GM12878 (cell line): ENCODE measurements around the gene AQP5. TPM values are rescaled to one million over a fixed set of nuclear protein-coding genes. Genes with fewer than 3 reads are reported as not detected.

Experiments
- ATAC-seq: fragments of 200-7000 bp; cut with Tn5 transposase; 3 replicates; pipeline ENCODE4 v1.9.1; 2020; ENCODE audit warnings: mild to moderate bottlenecking, moderate library complexity
- BruUV-seq: library from RNA; stranded (reverse); fragments of 400-500 nt; replicated peaks from 2 replicates; lab custom pipeline; 2021; lab: Mats Ljungman, UMichigan
- CTCF ChIA-PET: fragments of 300-600 bp; sonication (Branson Sonifier 250); formaldehyde crosslinking; extraction: SDS; loops from one replicate; lab custom pipeline; 2021; ENCODE audit warnings: inconsistent platforms; lab: Yijun Ruan, JAX
- POLR2A ChIA-PET: fragments of 350-600 bp; formaldehyde crosslinking; extraction: SDS; loops from one replicate; lab custom pipeline; 2021; ENCODE audit warnings: inconsistent platforms; lab: Charles Lee
- RAD21 ChIA-PET: fragments of 300-600 bp; sonication (Branson Sonifier 250); formaldehyde crosslinking; loops from one replicate; lab custom pipeline; 2023; ENCODE audit warnings: antibody characterized with exemption; ENCODE audit not compliant: unreplicated experiment; lab: Charles Lee
- SMC1A ChIA-PET: fragments of 300-600 bp; sonication (Branson Sonifier 250); formaldehyde crosslinking; loops from one replicate; lab custom pipeline; 2023; ENCODE audit not compliant: unreplicated experiment, uncharacterized antibody; lab: Charles Lee
- DNase-seq: peaks from one replicate; pipeline ENCODE4 v3.0.0-alpha.2; 2011; ENCODE audit warnings: low read depth, low spot score
- FAIRE-seq: peaks from 3 replicates; lab custom pipeline; 2011; peaks lifted over from hg19 to GRCh38; lab: Jason Lieb, UNC
- H2AFZ ChIP-seq: 2 replicates; pipeline ENCODE4 v1.6.0; 2011; ENCODE audit warnings: low read depth, low read length, control low read depth; ENCODE audit not compliant: control insufficient read depth
- H3K27ac ChIP-seq: 2 replicates; pipeline ENCODE4 v1.5.1; 2011; ENCODE audit warnings: control low read depth; ENCODE audit not compliant: control insufficient read depth, insufficient read depth
- H3K27me3 ChIP-seq, 2 experiments: replicated peaks in 1 of 2; 2 replicates each; pipeline versions ENCODE4 v1.6.0 to v1.6.1; 2011; ENCODE audit warnings: low read length in 1 of 2; ENCODE audit not compliant: control insufficient read depth in 2 of 2, insufficient read depth in 2 of 2
- H3K36me3 ChIP-seq, 2 experiments: 2 replicates each; pipeline ENCODE4 v1.5.1; 2011; ENCODE audit warnings: low read length in 1 of 2; ENCODE audit not compliant: control insufficient read depth in 2 of 2, insufficient read depth in 2 of 2
- H3K4me1 ChIP-seq: 2 replicates; pipeline ENCODE4 v1.6.1; 2011; ENCODE audit warnings: mild to moderate bottlenecking, low read length, moderate library complexity, mixed read lengths; ENCODE audit not compliant: control insufficient read depth, insufficient read depth
- H3K4me2 ChIP-seq: 2 replicates; pipeline ENCODE4 v1.6.0; 2011; ENCODE audit warnings: control low read depth; ENCODE audit not compliant: control insufficient read depth, insufficient read depth
- H3K4me3 ChIP-seq: fragments of 200-600 bp; sonication (generic); 2 replicates; pipeline ENCODE4 v1.5.1; 2016
- H3K79me2 ChIP-seq: 2 replicates; pipeline ENCODE4 v1.6.0; 2011; ENCODE audit warnings: low read length; ENCODE audit not compliant: control insufficient read depth, insufficient read depth
- H3K9ac ChIP-seq: 2 replicates; pipeline ENCODE4 v1.8.0; 2011; ENCODE audit warnings: low read length, control low read depth, mixed read lengths; ENCODE audit not compliant: control insufficient read depth, insufficient read depth
- H3K9me3 ChIP-seq: replicated peaks from 3 replicates; pipeline ENCODE4 v1.5.1; 2011; ENCODE audit warnings: mild to moderate bottlenecking, low read length; ENCODE audit not compliant: control insufficient read depth, insufficient read depth
- H4K20me1 ChIP-seq: 2 replicates; pipeline ENCODE4 v1.6.0; 2011; ENCODE audit not compliant: control insufficient read depth, insufficient read depth
- BCLAF1 ChIP-seq: fragments of 450-650 bp; IDR thresholded peaks from 2 replicates; pipeline ENCODE4 v1.6.1; 2017; ENCODE audit warnings: antibody characterized with exemption, mild to moderate bottlenecking, moderate library complexity
- BMI1 ChIP-seq: fragments of 450-650 bp; IDR thresholded peaks from 2 replicates; pipeline ENCODE4 v1.6.1; 2016; ENCODE audit warnings: mild to moderate bottlenecking, moderate library complexity, borderline replicate concordance
- EED ChIP-seq: sonication (generic); IDR thresholded peaks from 2 replicates; pipeline ENCODE4 v1.6.1; 2016; ENCODE audit warnings: antibody characterized with exemption, low read depth
- ESRRA ChIP-seq: IDR thresholded peaks from 2 replicates; pipeline ENCODE4 v1.6.1; 2012; ENCODE audit warnings: mild to moderate bottlenecking, low read length, improper control_type of control experiment
- GATAD2B ChIP-seq: fragments of 450-650 bp; conservative IDR thresholded peaks from 2 replicates; pipeline ENCODE4 v1.6.1; 2017; ENCODE audit warnings: low read depth, mild to moderate bottlenecking, moderate library complexity
- IRF4 ChIP-seq: IDR thresholded peaks from 2 replicates; pipeline ENCODE4 v1.6.1; 2011; ENCODE audit warnings: low read depth, low read length
- MXI1 ChIP-seq: fragments of 150-350 bp; IDR thresholded peaks from 2 replicates; pipeline ENCODE4 v1.6.1; 2011; ENCODE audit warnings: low read depth, mild to moderate bottlenecking, inconsistent platforms, low read length, improper control_type of control experiment
- NFIC ChIP-seq: IDR thresholded peaks from 2 replicates; pipeline ENCODE4 v1.6.1; 2012; ENCODE audit warnings: low read depth, mild to moderate bottlenecking, inconsistent platforms, low read length, moderate library complexity
- SKIL ChIP-seq: fragments of 450-650 bp; IDR thresholded peaks from 2 replicates; pipeline ENCODE4 v1.6.1; 2017; ENCODE audit warnings: mild to moderate bottlenecking, low read depth, inconsistent platforms; ENCODE audit not compliant: poor library complexity, severe bottlenecking
- SMARCA5 ChIP-seq: fragments of 450-650 bp; IDR thresholded peaks from 2 replicates; pipeline ENCODE4 v1.6.1; 2017; ENCODE audit warnings: mild to moderate bottlenecking
- ZBED1 ChIP-seq: IDR thresholded peaks from 2 replicates; pipeline ENCODE4 v1.6.1; 2016; ENCODE audit warnings: borderline replicate concordance
- ZNF687 ChIP-seq: fragments of 450-650 bp; IDR thresholded peaks from 2 replicates; pipeline ENCODE4 v1.6.1; 2017; ENCODE audit warnings: mild to moderate bottlenecking, moderate library complexity
- ZZZ3 ChIP-seq: IDR thresholded peaks from 2 replicates; pipeline ENCODE4 v1.6.1; 2011; ENCODE audit warnings: low read depth; ENCODE audit not compliant: control insufficient read depth, insufficient read length
- WGBS: methylation state at CpG from one replicate; pipeline ENCODE4 v1.1.6; 2016; ENCODE audit warnings: low lambda C conversion rate; ENCODE audit not compliant: insufficient replicate concordance, insufficient coverage; ENCODE audit errors: missing lambda C conversion rate; 5-methylcytosine and 5-hydroxymethylcytosine counted together
- in situ Hi-C: fragments of 300-500 bp; cut with MboI; formaldehyde crosslinking; loops from 9 replicates; pipeline ENCODE4 v1.14.3; 2018; ENCODE audit warnings: mixed read lengths
- intact Hi-C: fragments of 100-400 bp; cut with micrococcal nuclease; formaldehyde crosslinking; loops from one replicate; pipeline ENCODE4 v1.14.2; 2022; ENCODE audit not compliant: unreplicated experiment
- polyA plus RNA-seq, 11 experiments: library from polyadenylated mRNA; depleted of rRNA in 4 of 11; unstranded in 6 of 11; stranded (reverse) in 5 of 11; fragments of >200 nt; fragmentation: Nextera tagmentation in 4 of 11; fragmentation: Illumina TruSeq in 1 of 11; extraction: Ambion mirVana in 4 of 11; extraction: Trizol in 1 of 11; gene quantifications; 1 replicate in 1 of 11; 2 replicates in 10 of 11; pipeline versions ENCODE4 v1.2.1 to v1.2.3, GENCODE V29; 2011 to 2016; ENCODE audit warnings: inconsistent platforms in 2 of 11, missing spikeins in 2 of 11, low read depth in 1 of 11
- total RNA-seq, 4 experiments: library from RNA; depleted of rRNA in 3 of 4; stranded (reverse); fragments of >200 nt in 3 of 4; fragmentation: Illumina TruSeq in 1 of 4; extraction: Trizol in 1 of 4; gene quantifications; 2 replicates each; pipeline versions ENCODE4 v1.2.1 to v1.2.3, GENCODE V29; 2013 to 2021

The AQP5 gene
- total and polyA plus RNA-seq, 10 of the 15 experiments (the other 5 are each of a cell fraction or from before 2014, with no cell fraction given) = not detected

- FAIRE-seq (no peak), ATAC-seq (no peak)
- no peak overlapping the region for H3K27ac ChIP-seq
These were observed 18.1 kb upstream of the AQP5 start for GRCh38 chr12:49943625-49943960.

More at GRCh38 chr12:49943625-49943960, 18.1 kb upstream of the AQP5 start:
- CTCF ChIA-PET = interaction anchor here (1.1 to 2.0 kb wide), 2 partner anchors 12 to 24 kb away, joined by 4 to 8 read pairs; no protein-coding TSS in a partner anchor
- no peak for DNase-seq
- Histone ChIP-seq H3K36me3 (no peaks in the 10 kb centered on the region), H3K9me3 (no peaks in the 10 kb centered on the region), H3K27me3 (no peaks in the 10 kb centered on the region; a peak in 1 of 4 replicates), H4K20me1 (no peaks in the 10 kb centered on the region), H3K4me2 (no peak overlapping the region)
- TF ChIP-seq GATAD2B (no peak), BMI1 (no peak), ESRRA (no peak), NFIC (no peak), BCLAF1 (no peak), IRF4 (no peak), ZBED1 (no peak), SKIL (no peak), SMARCA5 (no peak), MXI1 (no peak), EED (no peak), ZNF687 (no peak), ZZZ3 (no peak)
- TF ChIP-seq, all 136 proteins: peak for 0
- H3K4me1 ChIP-seq = no peaks in the 10 kb centered on the region
- no peak overlapping the region for H2AFZ ChIP-seq
- no peak overlapping the region for H3K9ac ChIP-seq
- in situ Hi-C loops = no loop called here
- RAD21 ChIA-PET = no interaction called here
- SMC1A ChIA-PET = no interaction called here
- BruUV-seq = no TSS peak
- intact Hi-C loops = no loop called here
- no peaks in the 10 kb centered on the region for H3K79me2 ChIP-seq
- no peak overlapping the region for H3K4me3 ChIP-seq
- 10% methylated on average over 1 of the region's 1 CpG for WGBS
- POLR2A ChIA-PET = no interaction called here
